ENCODE results near the gene KLHL33. TPM values are rescaled to one million over a fixed set of nuclear protein-coding genes. Genes with fewer than 3 reads are reported as not detected.

The KLHL33 gene
- 0.08 TPM in 1 of 2 replicates, not detected in the other for total RNA-seq

GRCh38 chr14:20435582-20436362 lies at the start of gene KLHL33:
Gene KLHL33 (minus strand): TSS chr14:20436166. CDS start chr14:20435811, 355 bp downstream.
- H3K27me3 ChIP-seq (ENCODE audit: control insufficient read depth, insufficient read depth, low read length), result peaks cover 8% of the 10 kb centered on the region
- H3K36me3 ChIP-seq (ENCODE audit: control insufficient read depth, insufficient read depth, low read length), result no peaks in the 10 kb centered on the region
- DNase-seq (ENCODE audit: low read depth), result no peak
- peak within 1 kb of the TSS; percentile 16 for H3K4me3 ChIP-seq (ENCODE audit: low read depth, low read length)
- no peak for TF ChIP-seq CTCF (IDR thresholded peaks at IDR 0.05; ENCODE audit: insufficient read depth, low read length, poor library complexity, severe bottlenecking)

GRCh38 chr14:20482382-20482781 lies 46.4 kb upstream of the KLHL33 start:
- Histone ChIP-seq H3K36me3 (ENCODE audit: control insufficient read depth, insufficient read depth, low read length) (no peaks in the 10 kb centered on the region), H3K27me3 (ENCODE audit: control insufficient read depth, insufficient read depth, low read length) (no peaks in the 10 kb centered on the region), H3K4me3 (ENCODE audit: low read depth, low read length) (no peak overlapping the region)
- no peak for DNase-seq (ENCODE audit: low read depth)
- TF ChIP-seq CTCF (IDR thresholded peaks at IDR 0.05; ENCODE audit: insufficient read depth, low read length, poor library complexity, severe bottlenecking), result no peak

GRCh38 chr14:20478894-20479293 lies 42.9 kb upstream of the KLHL33 start:
- TF ChIP-seq CTCF (IDR thresholded peaks at IDR 0.05; ENCODE audit: insufficient read depth, low read length, poor library complexity, severe bottlenecking), result no peak
- DNase-seq (ENCODE audit: low read depth), result no peak
- Histone ChIP-seq H3K4me3 (ENCODE audit: low read depth, low read length) (no peak overlapping the region), H3K36me3 (ENCODE audit: control insufficient read depth, insufficient read depth, low read length) (no peaks in the 10 kb centered on the region), H3K27me3 (ENCODE audit: control insufficient read depth, insufficient read depth, low read length) (no peaks in the 10 kb centered on the region)

- TF ChIP-seq CTCF (IDR thresholded peaks at IDR 0.05; ENCODE audit: insufficient read depth, low read length, poor library complexity, severe bottlenecking), result no peak
- Histone ChIP-seq H3K27me3 (ENCODE audit: control insufficient read depth, insufficient read depth, low read length) (no peaks in the 10 kb centered on the region), H3K4me3 (ENCODE audit: low read depth, low read length) (no peak overlapping the region), H3K36me3 (ENCODE audit: control insufficient read depth, insufficient read depth, low read length) (no peaks in the 10 kb centered on the region)
- DNase-seq (ENCODE audit: low read depth), result no peak
These were observed 41.4 kb upstream of the KLHL33 start for GRCh38 chr14:20477211-20477876.

- no peaks in the 10 kb centered on the region for H3K27me3 ChIP-seq (ENCODE audit: control insufficient read depth, insufficient read depth, low read length)
- H3K36me3 ChIP-seq (ENCODE audit: control insufficient read depth, insufficient read depth, low read length), result no peaks in the 10 kb centered on the region
- DNase-seq (ENCODE audit: low read depth), result no peak
- H3K4me3 ChIP-seq (ENCODE audit: low read depth, low read length), result no peak overlapping the region
- no peak for TF ChIP-seq CTCF (IDR thresholded peaks at IDR 0.05; ENCODE audit: insufficient read depth, low read length, poor library complexity, severe bottlenecking)
These were observed 40.8 kb upstream of the KLHL33 start for GRCh38 chr14:20476776-20477175.
